ENCODE results near the gene FSTL5. TPM values are rescaled to one million over a fixed set of nuclear protein-coding genes. Genes with fewer than 3 reads are reported as not detected.

The FSTL5 gene
- polyA plus RNA-seq, 3 donors, result not detected

DNA sequence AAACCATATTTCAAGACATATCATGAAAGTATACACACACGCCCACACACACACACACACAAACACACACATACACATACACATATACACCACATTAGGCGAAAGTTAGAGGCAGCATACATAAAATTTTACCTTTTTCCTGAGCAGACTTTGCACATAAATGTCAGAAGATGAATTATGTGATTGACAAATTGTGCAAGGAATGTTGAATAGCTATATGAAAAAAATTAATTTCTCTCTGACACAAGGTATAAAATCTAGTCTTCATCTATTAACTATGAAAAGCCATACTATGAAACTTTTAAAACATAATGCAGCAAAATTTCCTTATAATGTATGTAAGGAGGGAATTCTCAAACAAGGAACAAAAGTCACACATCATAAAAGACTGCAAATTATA, 24.4 kb downstream of the FSTL5 start:
- no peak overlapping the region for H3K4me3 Mint-ChIP-seq
- TF ChIP-seq, protein P1, sequence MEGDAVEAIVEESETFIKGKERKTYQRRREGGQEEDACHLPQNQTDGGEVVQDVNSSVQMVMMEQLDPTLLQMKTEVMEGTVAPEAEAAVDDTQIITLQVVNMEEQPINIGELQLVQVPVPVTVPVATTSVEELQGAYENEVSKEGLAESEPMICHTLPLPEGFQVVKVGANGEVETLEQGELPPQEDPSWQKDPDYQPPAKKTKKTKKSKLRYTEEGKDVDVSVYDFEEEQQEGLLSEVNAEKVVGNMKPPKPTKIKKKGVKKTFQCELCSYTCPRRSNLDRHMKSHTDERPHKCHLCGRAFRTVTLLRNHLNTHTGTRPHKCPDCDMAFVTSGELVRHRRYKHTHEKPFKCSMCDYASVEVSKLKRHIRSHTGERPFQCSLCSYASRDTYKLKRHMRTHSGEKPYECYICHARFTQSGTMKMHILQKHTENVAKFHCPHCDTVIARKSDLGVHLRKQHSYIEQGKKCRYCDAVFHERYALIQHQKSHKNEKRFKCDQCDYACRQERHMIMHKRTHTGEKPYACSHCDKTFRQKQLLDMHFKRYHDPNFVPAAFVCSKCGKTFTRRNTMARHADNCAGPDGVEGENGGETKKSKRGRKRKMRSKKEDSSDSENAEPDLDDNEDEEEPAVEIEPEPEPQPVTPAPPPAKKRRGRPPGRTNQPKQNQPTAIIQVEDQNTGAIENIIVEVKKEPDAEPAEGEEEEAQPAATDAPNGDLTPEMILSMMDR (IDR thresholded peaks at IDR 0.05), result no peak

DNA sequence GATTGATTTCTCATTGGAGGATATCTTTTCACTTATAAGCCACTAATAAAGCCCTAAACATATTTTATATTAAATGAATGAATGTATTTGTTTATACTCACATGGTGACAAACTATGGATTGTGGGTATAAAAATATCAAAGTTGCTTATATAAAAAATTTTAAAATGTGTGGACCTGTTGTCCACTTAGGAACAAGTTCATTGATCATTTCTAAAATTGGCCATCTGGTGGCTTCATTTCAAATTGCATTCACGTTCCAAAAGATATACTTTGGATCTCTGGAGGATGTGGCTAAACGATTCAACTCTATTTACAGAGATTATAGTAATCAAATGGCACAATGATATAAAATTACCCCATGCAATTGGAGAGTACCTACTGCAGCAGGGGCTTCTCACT, 32.5 kb downstream of the FSTL5 start:
- H3K4me1 Mint-ChIP-seq, result no peaks in the 10 kb centered on the region
- no peak overlapping the region for H3K4me2 ChIP-seq (replicated peaks; ENCODE audit: extremely low read depth, low read length, poor library complexity, severe bottlenecking)
- H2AFZ ChIP-seq (ENCODE audit: insufficient read depth, low read depth, low read length, poor library complexity, severe bottlenecking), result no peak overlapping the region
- peaks cover 0 to 2% (median 0%) of the 10 kb centered on the region in 3 donors for H3K27me3 Mint-ChIP-seq (ENCODE audit: low read depth in 3 of 3)
- H3K4me3 Mint-ChIP-seq, result no peak overlapping the region
- no peaks in the 10 kb centered on the region for H3K79me2 ChIP-seq (ENCODE audit: insufficient read depth, low read length)
- H3K4me3 ChIP-seq (replicated peaks in 1 of 3; ENCODE audit: low read depth in 2 of 3, low read length in 3 of 3), result no peak overlapping the region
- H3K27me3 ChIP-seq (ENCODE audit: control insufficient read depth in 2 of 2, insufficient read depth in 2 of 2, low read length in 2 of 2), result no peaks in the 10 kb centered on the region
- no peak overlapping the region for H3K9ac ChIP-seq (ENCODE audit: insufficient read depth, low read length, poor library complexity, severe bottlenecking)
- no peaks in the 10 kb centered on the region for H3K36me3 ChIP-seq (replicated peaks in 1 of 2; ENCODE audit: control insufficient read depth in 1 of 2, insufficient read depth in 2 of 2, low read length in 2 of 2)
- no peak overlapping the region for H3K27ac ChIP-seq (ENCODE audit: low read depth in 1 of 2, low read length in 2 of 2)
- no peak overlapping the region for H3K27ac Mint-ChIP-seq
- intact Hi-C loops (cut with micrococcal nuclease), result no loop called here
- no peaks in the 10 kb centered on the region for H3K36me3 Mint-ChIP-seq
- no peaks in the 10 kb centered on the region for H3K9me3 ChIP-seq (replicated peaks in 1 of 2; ENCODE audit: control insufficient read depth in 1 of 2, insufficient read depth in 1 of 2, low read length in 2 of 2)
- TF ChIP-seq, protein P1 (IDR thresholded peaks at IDR 0.05), result no peak
- WGBS (ENCODE audit: insufficient coverage), result no CpG with 5 or more reads among the region's 2 CpGs
- H3K9me3 Mint-ChIP-seq, result no peaks in the 10 kb centered on the region
- no peaks in the 10 kb centered on the region for H4K20me1 ChIP-seq (ENCODE audit: insufficient read depth, low read length)
- no peak for DNase-seq
- no peaks in the 10 kb centered on the region for H3K4me1 ChIP-seq (ENCODE audit: control insufficient read depth in 1 of 2, insufficient read depth in 2 of 2, low read length in 2 of 2)

More for the DNA sequence above, 24.4 kb downstream of the FSTL5 start:
- Mint-ChIP-seq H3K27me3 (ENCODE audit: low read depth in 3 of 3) (no peaks in the 10 kb centered on the region), H3K9me3 (no peaks in the 10 kb centered on the region), H3K4me1 (no peaks in the 10 kb centered on the region), H3K27ac (no peak overlapping the region), H3K36me3 (no peaks in the 10 kb centered on the region)
- Histone ChIP-seq H3K9ac (ENCODE audit: insufficient read depth, low read length, poor library complexity, severe bottlenecking) (no peak overlapping the region), H3K4me2 (replicated peaks; ENCODE audit: extremely low read depth, low read length, poor library complexity, severe bottlenecking) (no peak overlapping the region), H3K36me3 (replicated peaks in 1 of 2; ENCODE audit: control insufficient read depth in 1 of 2, insufficient read depth in 2 of 2, low read length in 2 of 2) (no peaks in the 10 kb centered on the region), H2AFZ (ENCODE audit: insufficient read depth, low read depth, low read length, poor library complexity, severe bottlenecking) (no peak overlapping the region), H4K20me1 (ENCODE audit: insufficient read depth, low read length) (no peaks in the 10 kb centered on the region), H3K79me2 (ENCODE audit: insufficient read depth, low read length) (no peaks in the 10 kb centered on the region), H3K4me3 (replicated peaks in 1 of 3; ENCODE audit: low read depth in 2 of 3, low read length in 3 of 3) (no peak overlapping the region), H3K27me3 (ENCODE audit: control insufficient read depth in 2 of 2, insufficient read depth in 2 of 2, low read length in 2 of 2) (no peaks in the 10 kb centered on the region), H3K4me1 (ENCODE audit: control insufficient read depth in 1 of 2, insufficient read depth in 2 of 2, low read length in 2 of 2) (no peaks in the 10 kb centered on the region), H3K9me3 (replicated peaks in 1 of 2; ENCODE audit: control insufficient read depth in 1 of 2, insufficient read depth in 1 of 2, low read length in 2 of 2) (no peaks in the 10 kb centered on the region), H3K27ac (ENCODE audit: low read depth in 1 of 2, low read length in 2 of 2) (no peak overlapping the region)
- intact Hi-C loops (cut with micrococcal nuclease), result no loop called here
- no peak for DNase-seq
- WGBS (ENCODE audit: insufficient coverage), result no CpG with 5 or more reads among the region's 2 CpGs
